ENCODE data around the gene NANOS2. TPM values are rescaled to one million over a fixed set of nuclear protein-coding genes. Genes with fewer than 3 reads are reported as not detected.

Gene NANOS2
- total and polyA plus RNA-seq, 2 of the 13 experiments (the other 11 are each of a cell fraction or from before 2014, with no cell fraction given) = not detected

GRCh38 chr19:45886427-45887199 lies 28.0 kb downstream of the NANOS2 start (continued):
- TF ChIP-seq HOXA3 (CRISPR knock-in tag; IDR thresholded peaks at IDR 0.05) (peak; percentile 75; the same call in 1 of the 2 replicates), ZFP90 (CRISPR knock-in tag; IDR thresholded peaks at IDR 0.05; ENCODE audit: borderline replicate concordance) (peak; percentile 77; the same call in 1 of the 2 replicates), TSC22D2 (CRISPR knock-in tag; IDR thresholded peaks at IDR 0.05; ENCODE audit: borderline replicate concordance) (0 out of 2 replicates have a peak, but pooled peaks have one; percentile 46), SIN3A (IDR thresholded peaks at IDR 0.05; ENCODE audit: borderline replicate concordance, low read depth, low read length) (peak; percentile 62; the same call in 1 of the 2 replicates), ZNF414 (CRISPR knock-in tag; IDR thresholded peaks at IDR 0.05) (peak; percentile 25; the same call in 1 of the 2 replicates), HHEX (CRISPR knock-in tag; IDR thresholded peaks at IDR 0.05) (no peak), SRSF1 (optimal IDR thresholded peaks at IDR 0.05; ENCODE audit: low read depth, low read length) (peak; percentile 99), ZNF577 (CRISPR knock-in tag; IDR thresholded peaks at IDR 0.05; ENCODE audit: borderline replicate concordance, low read depth) (no peak), PRMT3 (CRISPR knock-in tag; IDR thresholded peaks at IDR 0.05; ENCODE audit: borderline replicate concordance, low read depth) (peak; percentile 68; the same call in 1 of the 2 replicates), MXI1 (IDR thresholded peaks at IDR 0.05; ENCODE audit: borderline replicate concordance, low read depth, low read length) (peak; percentile 39; the same call in 1 of the 3 replicates), SOX13 (IDR thresholded peaks at IDR 0.05) (no peak), SOX13 (CRISPR knock-in tag; conservative IDR thresholded peaks at IDR 0.05 in 1 of 2, IDR thresholded peaks at IDR 0.05 in 1 of 2) (no peak), ZKSCAN1 (IDR thresholded peaks at IDR 0.05; ENCODE audit: low read length) (no peak), SP4 (CRISPR knock-in tag; IDR thresholded peaks at IDR 0.05) (no peak), THRA (CRISPR knock-in tag; IDR thresholded peaks at IDR 0.05; ENCODE audit: borderline replicate concordance) (no peak; the same call in 1 of the 2 replicates), THAP9 (CRISPR knock-in tag; IDR thresholded peaks at IDR 0.05; ENCODE audit: borderline replicate concordance) (peak; percentile 62; the same call in 1 of the 2 replicates), ZNF605 (CRISPR knock-in tag; IDR thresholded peaks at IDR 0.05) (peak; percentile 64; the same call in 1 of the 2 replicates), ZNF44 (CRISPR knock-in tag; IDR thresholded peaks at IDR 0.05) (no peak), WIZ (CRISPR knock-in tag; IDR thresholded peaks at IDR 0.05) (no peak), CC2D1A (CRISPR knock-in tag; IDR thresholded peaks at IDR 0.05) (no peak), ZBTB8A (CRISPR knock-in tag; IDR thresholded peaks at IDR 0.05; ENCODE audit: borderline replicate concordance, low read depth) (no peak), ETV5 (CRISPR knock-in tag; IDR thresholded peaks at IDR 0.05; ENCODE audit: borderline replicate concordance) (peak; percentile 56; the same call in 1 of the 2 replicates), HMG20B (CRISPR knock-in tag; conservative IDR thresholded peaks at IDR 0.05) (no peak), PAF1 (CRISPR knock-in tag; IDR thresholded peaks at IDR 0.05) (0 out of 2 replicates have a peak, but pooled peaks have one; percentile 76), NFATC3 (CRISPR knock-in tag; IDR thresholded peaks at IDR 0.05) (no peak), SSRP1 (CRISPR knock-in tag; IDR thresholded peaks at IDR 0.05) (no peak)

All from HepG2 (cell line).